NCI-H187 treated with DMSO at 0.1 percent for 48 hours (cell line): ENCODE measurements around the gene CEACAM21.

Source experiments
- DNase-seq: peaks from one replicate; lab custom pipeline; 2025; lab: John Stamatoyannopoulos, UW

CEACAM21 gene

GRCh38 chr19:41575998-41576397 is at the start of gene CEACAM21:
TSS of gene CEACAM21 (plus strand) at chr19:41576166. CDS start at chr19:41576275, 109 bp downstream.
- DNase-seq = no peak

- DNase-seq = no peak
These were observed 48.9 kb upstream of the CEACAM21 start for GRCh38 chr19:41527089-41527488.

- no peak for DNase-seq
These were observed 47.9 kb upstream of the CEACAM21 start for GRCh38 chr19:41528106-41528505.

- no peak for DNase-seq
These were observed 46.3 kb upstream of the CEACAM21 start for GRCh38 chr19:41529484-41530183.

GRCh38 chr19:41530184-41530534 is 45.8 kb upstream of the CEACAM21 start:
- no peak for DNase-seq

- DNase-seq = no peak
These were observed 45.1 kb upstream of the CEACAM21 start for GRCh38 chr19:41530761-41531301.

- no peak for DNase-seq
These were observed 44.3 kb upstream of the CEACAM21 start for GRCh38 chr19:41531438-41532311.

GRCh38 chr19:41532526-41532925 is 43.4 kb upstream of the CEACAM21 start:
- DNase-seq = no peak

- DNase-seq = no peak
These were observed 42.2 kb upstream of the CEACAM21 start for GRCh38 chr19:41533671-41534215.

- no peak for DNase-seq
These were observed 40.8 kb upstream of the CEACAM21 start for GRCh38 chr19:41535029-41535622.

- DNase-seq = no peak
These were observed 38.2 kb upstream of the CEACAM21 start for GRCh38 chr19:41537789-41538188.

- DNase-seq = no peak
These were observed 35.8 kb upstream of the CEACAM21 start for GRCh38 chr19:41540041-41540695.

GRCh38 chr19:41541990-41542584 is 33.9 kb upstream of the CEACAM21 start:
- DNase-seq = no peak

- DNase-seq = no peak
These were observed 33.3 kb upstream of the CEACAM21 start for GRCh38 chr19:41542622-41543021.

GRCh38 chr19:41543582-41543981 is 32.4 kb upstream of the CEACAM21 start:
- DNase-seq = no peak

GRCh38 chr19:41545547-41545946 is 30.4 kb upstream of the CEACAM21 start:
- no peak for DNase-seq

GRCh38 chr19:41546386-41546789 is 29.6 kb upstream of the CEACAM21 start:
- DNase-seq = no peak

GRCh38 chr19:41546961-41547360 is 29.0 kb upstream of the CEACAM21 start:
- no peak for DNase-seq

GRCh38 chr19:41547569-41547968 is 28.4 kb upstream of the CEACAM21 start:
- no peak for DNase-seq

GRCh38 chr19:41548047-41548446 is 27.9 kb upstream of the CEACAM21 start:
- no peak for DNase-seq

GRCh38 chr19:41548954-41549688 is 26.8 kb upstream of the CEACAM21 start:
- DNase-seq = no peak
